Endothelial cell of umbilical vein (primary cell): ENCODE data around the gene C22orf42.

Experiments
- EZH2 ChIP-seq: IDR thresholded peaks from 2 replicates; pipeline ENCODE4 v1.6.1; 2012; ENCODE audit warnings: borderline replicate concordance, low read depth, mild to moderate bottlenecking, moderate library complexity, low read length, inconsistent platforms; ENCODE audit not compliant: severe bottlenecking
- FOS ChIP-seq: IDR thresholded peaks from 2 replicates; pipeline ENCODE4 v1.6.1; 2011; ENCODE audit warnings: mild to moderate bottlenecking, low read length, moderate library complexity, borderline replicate concordance; ENCODE audit not compliant: insufficient read depth
- GATA2 ChIP-seq: IDR thresholded peaks from 2 replicates; pipeline ENCODE4 v1.7.0; 2011; ENCODE audit warnings: low read depth, mild to moderate bottlenecking, moderate library complexity, mixed read lengths, low read length; ENCODE audit not compliant: insufficient read length, insufficient read depth
- JUN ChIP-seq: IDR thresholded peaks from 2 replicates; pipeline ENCODE4 v1.6.1; 2011; ENCODE audit warnings: borderline replicate concordance, low read depth; ENCODE audit not compliant: insufficient read length, insufficient read depth
- MYC ChIP-seq: IDR thresholded peaks from one replicate; pipeline ENCODE4 v1.6.1; 2011; ENCODE audit warnings: mild to moderate bottlenecking, low read depth, low read length
- POLR2A ChIP-seq: IDR thresholded peaks from 2 replicates; pipeline ENCODE4 v1.6.1; 2012; ENCODE audit warnings: low read depth, mild to moderate bottlenecking, control low read depth, low read length
- POLR2AphosphoS5 ChIP-seq: IDR thresholded peaks from 2 replicates; pipeline ENCODE4 v1.6.1; 2012; ENCODE audit warnings: low read depth, mild to moderate bottlenecking, control low read depth, low read length, moderate library complexity; ENCODE audit not compliant: insufficient read depth
- TF ChIP-seq, protein P1 (sequence below), 2 donors: IDR thresholded peaks; 1 replicate in 1 of 2; 2 replicates in 1 of 2; pipeline ENCODE4 v1.5.1; 2011; ENCODE audit warnings: low read length in 2 of 2, mild to moderate bottlenecking in 2 of 2, moderate library complexity in 2 of 2, control low read depth in 1 of 2, inconsistent platforms in 1 of 2, low read depth in 1 of 2; ENCODE audit not compliant: insufficient read depth in 1 of 2; ENCODE audit errors: extremely low read depth in 1 of 2
- TF ChIP-seq, protein P2 (sequence below): IDR thresholded peaks from 2 replicates; pipeline ENCODE4 v1.6.1; 2011; ENCODE audit not compliant: insufficient read depth, insufficient read length

DNA sequence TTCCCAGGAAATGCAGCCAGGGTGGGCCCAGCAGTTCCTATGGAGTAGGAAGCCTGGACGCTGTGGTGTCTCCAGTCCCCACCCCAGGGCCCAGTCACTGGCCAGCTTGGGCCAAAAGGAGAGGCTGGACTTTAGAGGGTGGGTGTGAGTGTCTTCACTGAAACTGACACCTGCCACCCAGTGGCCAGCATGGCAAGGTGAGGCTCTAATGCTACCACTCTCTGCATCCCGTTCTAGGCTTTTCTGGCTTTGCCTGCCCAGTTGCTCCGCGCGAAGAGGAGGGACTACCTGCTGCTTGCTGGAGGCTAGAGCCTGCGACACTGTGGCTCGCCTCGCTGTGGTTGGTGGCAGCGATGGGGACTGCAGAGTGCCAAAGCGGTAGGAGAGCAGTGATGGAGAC, 35.4 kb downstream of the C22orf42 start:
- TF ChIP-seq, protein P1, sequence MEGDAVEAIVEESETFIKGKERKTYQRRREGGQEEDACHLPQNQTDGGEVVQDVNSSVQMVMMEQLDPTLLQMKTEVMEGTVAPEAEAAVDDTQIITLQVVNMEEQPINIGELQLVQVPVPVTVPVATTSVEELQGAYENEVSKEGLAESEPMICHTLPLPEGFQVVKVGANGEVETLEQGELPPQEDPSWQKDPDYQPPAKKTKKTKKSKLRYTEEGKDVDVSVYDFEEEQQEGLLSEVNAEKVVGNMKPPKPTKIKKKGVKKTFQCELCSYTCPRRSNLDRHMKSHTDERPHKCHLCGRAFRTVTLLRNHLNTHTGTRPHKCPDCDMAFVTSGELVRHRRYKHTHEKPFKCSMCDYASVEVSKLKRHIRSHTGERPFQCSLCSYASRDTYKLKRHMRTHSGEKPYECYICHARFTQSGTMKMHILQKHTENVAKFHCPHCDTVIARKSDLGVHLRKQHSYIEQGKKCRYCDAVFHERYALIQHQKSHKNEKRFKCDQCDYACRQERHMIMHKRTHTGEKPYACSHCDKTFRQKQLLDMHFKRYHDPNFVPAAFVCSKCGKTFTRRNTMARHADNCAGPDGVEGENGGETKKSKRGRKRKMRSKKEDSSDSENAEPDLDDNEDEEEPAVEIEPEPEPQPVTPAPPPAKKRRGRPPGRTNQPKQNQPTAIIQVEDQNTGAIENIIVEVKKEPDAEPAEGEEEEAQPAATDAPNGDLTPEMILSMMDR (IDR thresholded peaks at IDR 0.05; ENCODE audit: extremely low read depth in 1 of 2, insufficient read depth in 1 of 2, low read depth in 1 of 2, low read length in 2 of 2): no peak
- no peak for TF ChIP-seq POLR2A
- no peak for TF ChIP-seq FOS
- TF ChIP-seq POLR2AphosphoS5: no peak
- TF ChIP-seq EZH2: no peak
- no peak for TF ChIP-seq GATA2
- TF ChIP-seq JUN: no peak
- TF ChIP-seq, protein P2, sequence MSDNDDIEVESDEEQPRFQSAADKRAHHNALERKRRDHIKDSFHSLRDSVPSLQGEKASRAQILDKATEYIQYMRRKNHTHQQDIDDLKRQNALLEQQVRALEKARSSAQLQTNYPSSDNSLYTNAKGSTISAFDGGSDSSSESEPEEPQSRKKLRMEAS: no peak
- no peak for TF ChIP-seq MYC
